ENCODE results near the gene OPA1. TPM values are rescaled to one million over a fixed set of nuclear protein-coding genes. Genes with fewer than 3 reads are reported as not detected.

OPA1 gene
- total RNA-seq, 1 experiment from 2014 or later, result 76.1 TPM

- H3K27ac ChIP-seq, result no peak overlapping the region
Measured at GRCh38 chr3:193569119-193569518, 23.9 kb upstream of the OPA1 start.

GRCh38 chr3:193572426-193572908 is 20.5 kb upstream of the OPA1 start:
- no peaks in the 10 kb centered on the region for H3K4me1 ChIP-seq (replicated peaks)
- peak in 1 of 2 experiments; percentile 52 for DNase-seq (ENCODE audit: low read depth in 1 of 2, low spot score in 2 of 2)
- H3K9me3 ChIP-seq (replicated peaks), result no peaks in the 10 kb centered on the region
- no peak overlapping the region for H3K27ac ChIP-seq
- no peaks in the 10 kb centered on the region; the same call in 1 of the 2 replicates for H3K27me3 ChIP-seq (replicated peaks)
- H3K4me3 ChIP-seq, result no peak overlapping the region
- no peaks in the 10 kb centered on the region for H3K36me3 ChIP-seq

More at GRCh38 chr3:193569119-193569518, 23.9 kb upstream of the OPA1 start:
- no peaks in the 10 kb centered on the region; the same call in 1 of the 2 replicates for H3K27me3 ChIP-seq (replicated peaks)
- no peaks in the 10 kb centered on the region for H3K4me1 ChIP-seq (replicated peaks)
- H3K4me3 ChIP-seq, result no peak overlapping the region
- no peaks in the 10 kb centered on the region for H3K36me3 ChIP-seq
- DNase-seq (ENCODE audit: low read depth in 1 of 2, low spot score in 2 of 2), result no peak
- H3K9me3 ChIP-seq (replicated peaks), result no peaks in the 10 kb centered on the region

GRCh38 chr3:193573403-193574191 is 19.4 kb upstream of the OPA1 start:
- Histone ChIP-seq H3K36me3 (no peaks in the 10 kb centered on the region), H3K27me3 (replicated peaks) (peaks cover 3% of the 10 kb centered on the region; the same call in 1 of the 2 replicates), H3K4me3 (no peak overlapping the region), H3K4me1 (replicated peaks) (no peaks in the 10 kb centered on the region), H3K9me3 (replicated peaks) (no peaks in the 10 kb centered on the region), H3K27ac (no peak overlapping the region)
- no peak for DNase-seq (ENCODE audit: low read depth in 1 of 2, low spot score in 2 of 2)

- H3K27ac ChIP-seq, result no peak overlapping the region
- H3K4me3 ChIP-seq, result no peak overlapping the region
- H3K9me3 ChIP-seq (replicated peaks), result no peaks in the 10 kb centered on the region
- no peaks in the 10 kb centered on the region for H3K4me1 ChIP-seq (replicated peaks)
- DNase-seq (ENCODE audit: low read depth in 1 of 2, low spot score in 2 of 2), result no peak
- H3K36me3 ChIP-seq, result no peaks in the 10 kb centered on the region
- H3K27me3 ChIP-seq (replicated peaks), result peaks cover 3% of the 10 kb centered on the region; the same call in 1 of the 2 replicates
Measured at GRCh38 chr3:193574488-193575070, 18.4 kb upstream of the OPA1 start.

GRCh38 chr3:193585530-193585929 is 7.5 kb upstream of the OPA1 start:
- no peak for DNase-seq (ENCODE audit: low read depth in 1 of 2, low spot score in 2 of 2)
- H3K4me3 ChIP-seq, result no peak overlapping the region
- H3K27me3 ChIP-seq (replicated peaks), result no peaks in the 10 kb centered on the region
- H3K27ac ChIP-seq, result no peak overlapping the region
- no peaks in the 10 kb centered on the region for H3K36me3 ChIP-seq
- no peaks in the 10 kb centered on the region for H3K9me3 ChIP-seq (replicated peaks)
- H3K4me1 ChIP-seq (replicated peaks), result peaks cover 6% of the 10 kb centered on the region; the same call in 1 of the 2 replicates

- no peaks in the 10 kb centered on the region for H3K27me3 ChIP-seq (replicated peaks)
- peaks cover 6% of the 10 kb centered on the region; the same call in 1 of the 2 replicates for H3K4me1 ChIP-seq (replicated peaks)
- no peak overlapping the region for H3K27ac ChIP-seq
- H3K36me3 ChIP-seq, result no peaks in the 10 kb centered on the region
- H3K9me3 ChIP-seq (replicated peaks), result no peaks in the 10 kb centered on the region
- no peak overlapping the region for H3K4me3 ChIP-seq
- no peak for DNase-seq (ENCODE audit: low read depth in 1 of 2, low spot score in 2 of 2)
Measured at GRCh38 chr3:193586526-193586925, 6.5 kb upstream of the OPA1 start.

- H3K4me1 ChIP-seq (replicated peaks), result peaks cover 12% of the 10 kb centered on the region
- H3K4me3 ChIP-seq, result no peak overlapping the region
- no peak overlapping the region for H3K27ac ChIP-seq
- no peak for DNase-seq (ENCODE audit: low read depth in 1 of 2, low spot score in 2 of 2)
- no peaks in the 10 kb centered on the region for H3K9me3 ChIP-seq (replicated peaks)
- 0 out of 2 replicates have a peak, but pooled peaks cover 5% of the 10 kb centered on the region for H3K36me3 ChIP-seq
- H3K27me3 ChIP-seq (replicated peaks), result no peaks in the 10 kb centered on the region
Measured at GRCh38 chr3:193589129-193589528, 3.9 kb upstream of the OPA1 start.

GRCh38 chr3:193589616-193590015 is 3.4 kb upstream of the OPA1 start:
- no peak for DNase-seq (ENCODE audit: low read depth in 1 of 2, low spot score in 2 of 2)
- Histone ChIP-seq H3K27me3 (replicated peaks) (no peaks in the 10 kb centered on the region), H3K9me3 (replicated peaks) (no peaks in the 10 kb centered on the region), H3K36me3 (0 out of 2 replicates have a peak, but pooled peaks cover 5% of the 10 kb centered on the region), H3K4me1 (replicated peaks) (peaks cover 17% of the 10 kb centered on the region), H3K27ac (no peak overlapping the region), H3K4me3 (no peak overlapping the region)

- H3K4me3 ChIP-seq, result no peak overlapping the region
- no peaks in the 10 kb centered on the region for H3K9me3 ChIP-seq (replicated peaks)
- H3K4me1 ChIP-seq (replicated peaks), result peaks cover 22% of the 10 kb centered on the region
- H3K36me3 ChIP-seq, result 0 out of 2 replicates have a peak, but pooled peaks cover 5% of the 10 kb centered on the region
- H3K27ac ChIP-seq, result no peak overlapping the region
- DNase-seq (ENCODE audit: low read depth in 1 of 2, low spot score in 2 of 2), result peak; percentile 26 to 53
- no peaks in the 10 kb centered on the region for H3K27me3 ChIP-seq (replicated peaks)
Measured at GRCh38 chr3:193590088-193590856, 2.7 kb upstream of the OPA1 start.

GRCh38 chr3:193593668-193594030 is 641 bp downstream of the OPA1 start:
- Histone ChIP-seq H3K27me3 (replicated peaks) (no peaks in the 10 kb centered on the region), H3K9me3 (replicated peaks) (no peaks in the 10 kb centered on the region), H3K27ac (peak overlapping the region; percentile 65), H3K36me3 (peaks cover 18% of the 10 kb centered on the region), H3K4me3 (peak overlapping the region; percentile 67), H3K4me1 (replicated peaks) (peaks cover 22% of the 10 kb centered on the region)
- no peak for DNase-seq (ENCODE audit: low read depth in 1 of 2, low spot score in 2 of 2)

GRCh38 chr3:193594946-193595689 is 2.1 kb downstream of the OPA1 start:
- DNase-seq (ENCODE audit: low read depth in 1 of 2, low spot score in 2 of 2), result no peak
- H3K9me3 ChIP-seq (replicated peaks), result no peaks in the 10 kb centered on the region
- peaks cover 20% of the 10 kb centered on the region for H3K4me1 ChIP-seq (replicated peaks)
- H3K27ac ChIP-seq, result no peak overlapping the region
- H3K4me3 ChIP-seq, result no peak overlapping the region
- H3K27me3 ChIP-seq (replicated peaks), result no peaks in the 10 kb centered on the region
- peaks cover 27% of the 10 kb centered on the region for H3K36me3 ChIP-seq

- DNase-seq (ENCODE audit: low read depth in 1 of 2, low spot score in 2 of 2), result no peak
- Histone ChIP-seq H3K36me3 (peaks cover 27% of the 10 kb centered on the region), H3K9me3 (replicated peaks) (no peaks in the 10 kb centered on the region), H3K4me3 (no peak overlapping the region), H3K4me1 (replicated peaks) (peaks cover 17% of the 10 kb centered on the region), H3K27ac (no peak overlapping the region), H3K27me3 (replicated peaks) (no peaks in the 10 kb centered on the region)
Measured at GRCh38 chr3:193595939-193596487, 3.0 kb downstream of the OPA1 start.

GRCh38 chr3:193598202-193598601 is 5.2 kb downstream of the OPA1 start:
- H3K36me3 ChIP-seq, result peaks cover 27% of the 10 kb centered on the region
- H3K9me3 ChIP-seq (replicated peaks), result no peaks in the 10 kb centered on the region
- no peak overlapping the region for H3K27ac ChIP-seq
- no peak overlapping the region for H3K4me3 ChIP-seq
- H3K4me1 ChIP-seq (replicated peaks), result peaks cover 11% of the 10 kb centered on the region
- no peaks in the 10 kb centered on the region for H3K27me3 ChIP-seq (replicated peaks)
- no peak for DNase-seq (ENCODE audit: low read depth in 1 of 2, low spot score in 2 of 2)
